B cell (primary cell): ENCODE measurements around the gene TMEM134. TPM values are rescaled to one million over a fixed set of nuclear protein-coding genes. Genes with fewer than 3 reads are reported as not detected.
A peak's percentile ranks its signal among the peaks of the same experiment; 100 is the strongest.

Source experiments
- ATAC-seq: fragments of 200-7000 bp; cut with Tn5 transposase; one replicate; pipeline ENCODE4 v1.10.0; 2021; ENCODE audit warnings: low read depth, mild to moderate bottlenecking, moderate number of reproducible peaks, moderate library complexity
- CTCF ChIA-PET: fragments of 350-600 bp; sonication (Branson Sonifier 250); formaldehyde crosslinking; loops from one replicate; lab custom pipeline; 2021; ENCODE audit warnings: antibody characterized with exemption, inconsistent platforms; lab: Charles Lee
- POLR2A ChIA-PET: fragments of 350-600 bp; sonication (Branson Sonifier 250); formaldehyde crosslinking; loops from one replicate; lab custom pipeline; 2021; ENCODE audit warnings: antibody characterized with exemption; lab: Charles Lee
- DNase-seq: peaks from one replicate; pipeline ENCODE4 v3.0.0; 2013
- H2AFZ ChIP-seq: 2 replicates; pipeline ENCODE4 v1.6.1; 2012; ENCODE audit warnings: mild to moderate bottlenecking, low read depth, low read length; ENCODE audit not compliant: insufficient read depth, poor library complexity, severe bottlenecking
- H3K27ac ChIP-seq, 2 donors: 1 replicate in 1 of 2; 2 replicates in 1 of 2; pipeline ENCODE4 v1.5.1; 2012 to 2013; ENCODE audit warnings: low read length in 2 of 2, mild to moderate bottlenecking in 2 of 2, moderate library complexity in 1 of 2
- H3K27me3 ChIP-seq, 4 experiments: fragments of 200-600 bp in 1 of 4; sonication (generic) in 1 of 4; replicated peaks in 1 of 4; 1 replicate in 2 of 4; 2 replicates in 2 of 4; pipeline versions ENCODE4 v1.6.1 to v1.7.0; 2013 to 2016; ENCODE audit warnings: low read length in 3 of 4, mild to moderate bottlenecking in 2 of 4, mixed read lengths in 1 of 4, moderate library complexity in 1 of 4; ENCODE audit not compliant: insufficient read depth in 4 of 4, control insufficient read depth in 3 of 4; ENCODE audit errors: control extremely low read depth in 1 of 4
- H3K36me3 ChIP-seq, 2 experiments: replicated peaks in 1 of 2; 1 replicate in 1 of 2; 2 replicates in 1 of 2; pipeline versions ENCODE4 v1.6.1 to v1.7.1; 2013; ENCODE audit warnings: low read length in 1 of 2; ENCODE audit not compliant: insufficient read depth in 2 of 2, control insufficient read depth in 1 of 2; ENCODE audit errors: control extremely low read depth in 1 of 2, extremely low read depth in 1 of 2
- H3K4me1 ChIP-seq, 2 donors: fragments of 200-600 bp in 1 of 2; sonication (generic) in 1 of 2; 1 replicate in 1 of 2; 2 replicates in 1 of 2; pipeline versions ENCODE4 v1.5.1 to v1.6.1; 2013 to 2017; ENCODE audit warnings: low read length in 2 of 2; ENCODE audit not compliant: control insufficient read depth in 2 of 2, insufficient read depth in 2 of 2
- H3K4me2 ChIP-seq: replicated peaks from 2 replicates; pipeline ENCODE3; 2012; ENCODE audit warnings: mild to moderate bottlenecking, low read depth, low read length; ENCODE audit not compliant: poor library complexity, severe bottlenecking
- H3K4me3 ChIP-seq, 5 experiments: fragments of 200-600 bp in 1 of 5; sonication (generic) in 1 of 5; 1 replicate in 3 of 5; 2 replicates in 2 of 5; pipeline versions ENCODE4 v1.5.1 to v1.7.0; 2011 to 2016; ENCODE audit warnings: low read length in 4 of 5, mild to moderate bottlenecking in 4 of 5, low read depth in 2 of 5, control low read depth in 1 of 5, moderate library complexity in 1 of 5; ENCODE audit not compliant: insufficient read depth in 1 of 5; ENCODE audit errors: control extremely low read depth in 1 of 5, extremely low read depth in 1 of 5
- H3K79me2 ChIP-seq: fragments of 200-600 bp; sonication (generic); one replicate; pipeline ENCODE4 v1.6.0; 2016; ENCODE audit warnings: low read length; ENCODE audit not compliant: control insufficient read depth, insufficient read depth
- H3K9ac ChIP-seq: fragments of 200-600 bp; sonication (generic); 2 replicates; pipeline ENCODE4 v1.6.1; 2017; ENCODE audit warnings: mild to moderate bottlenecking, low read length, moderate library complexity
- H3K9me3 ChIP-seq, 3 donors: one replicate each; pipeline versions ENCODE4 v1.6.1 to v1.7.1; 2013; ENCODE audit warnings: low read length in 2 of 3; ENCODE audit not compliant: control insufficient read depth in 2 of 3, insufficient read depth in 1 of 3; ENCODE audit errors: control extremely low read depth in 1 of 3
- H4K20me1 ChIP-seq: 2 replicates; pipeline ENCODE4 v1.6.0; 2012; ENCODE audit warnings: mild to moderate bottlenecking, low read length; ENCODE audit not compliant: insufficient read depth, control insufficient read depth, poor library complexity, severe bottlenecking
- H3K27ac Mint-ChIP-seq: one replicate; pipeline ENCODE4 v1.8.0; 2021; ENCODE audit warnings: mixed read lengths
- H3K27me3 Mint-ChIP-seq: one replicate; pipeline ENCODE4 v1.8.0; 2021; ENCODE audit warnings: mixed read lengths
- H3K4me1 Mint-ChIP-seq: one replicate; pipeline ENCODE4 v1.8.0; 2021; ENCODE audit warnings: mixed read lengths
- H3K4me3 Mint-ChIP-seq: one replicate; pipeline ENCODE4 v1.8.0; 2021; ENCODE audit warnings: mixed read lengths
- H3K9me3 Mint-ChIP-seq: one replicate; pipeline ENCODE4 v1.8.0; 2022; ENCODE audit warnings: mixed read lengths; ENCODE audit not compliant: insufficient read depth
- EZH2 ChIP-seq: IDR thresholded peaks from 2 replicates; pipeline ENCODE4 v1.6.1; 2012; ENCODE audit warnings: borderline replicate concordance, low read depth, mild to moderate bottlenecking, moderate library complexity, low read length; ENCODE audit not compliant: insufficient read depth, poor library complexity, severe bottlenecking
- WGBS: methylation state at CpG from one replicate; pipeline ENCODE4 v1.1.5; 2013; ENCODE audit warnings: missing lambda C conversion rate; ENCODE audit not compliant: insufficient coverage; 5-methylcytosine and 5-hydroxymethylcytosine counted together
- intact Hi-C: fragments of 100-400 bp; cut with micrococcal nuclease; formaldehyde crosslinking; loops from one replicate; pipeline ENCODE4 v1.10.0; 2022
- polyA plus RNA-seq: library from polyadenylated mRNA; depleted of rRNA; stranded (reverse); fragments of >200 nt; gene quantifications from 2 replicates; pipeline ENCODE4 v1.2.3, GENCODE V29; 2012
- total RNA-seq, 2 donors: library from RNA; stranded (reverse); fragments of 120-200 nt in 1 of 2; gene quantifications; 1 replicate in 1 of 2; 2 replicates in 1 of 2; pipeline versions ENCODE4 v1.2.3 to v1.2.4, GENCODE V29; 2013 to 2022
- TF ChIP-seq, protein P1 (sequence below): fragments of 200-600 bp; IDR thresholded peaks from one replicate; pipeline ENCODE4 v1.8.0; 2022; ENCODE audit warnings: antibody characterized with exemption, mild to moderate bottlenecking

TMEM134 gene
- total and polyA plus RNA-seq, 2 donors (not counting 1 experiment from before 2014, with no cell fraction given): 167 to 197 TPM

DNA sequence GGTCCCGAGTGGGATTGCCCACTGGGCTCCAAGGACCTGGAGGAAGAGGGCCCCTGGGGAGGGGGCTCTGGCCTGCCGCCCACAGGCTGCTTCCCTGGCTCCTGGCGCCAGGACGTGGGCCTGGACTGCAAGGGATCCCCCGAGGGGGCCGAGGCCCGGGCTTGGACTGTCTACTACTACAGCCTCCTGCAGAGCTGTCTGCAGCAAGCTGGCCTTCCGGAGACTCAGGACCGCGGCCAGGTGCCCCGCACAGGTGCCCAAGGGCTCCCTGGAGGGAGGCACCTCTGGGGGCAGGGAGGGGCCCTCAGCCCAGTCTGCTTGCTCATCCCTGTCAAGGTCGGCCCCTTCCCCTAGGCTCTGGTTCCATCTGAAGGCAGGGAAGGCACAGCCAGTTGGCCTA is 51.6 kb downstream of the TMEM134 start:
- Histone ChIP-seq H3K4me2 (peak overlapping the region; percentile 95), H3K9ac (peak overlapping the region; percentile 61), H3K27ac (peak overlapping the region; percentile 43 to 71), H3K36me3 (no peaks in the 10 kb centered on the region), H3K9me3 (no peaks in the 10 kb centered on the region), H3K79me2 (peaks cover 26% of the 10 kb centered on the region), H3K4me3 (peak overlapping the region in 2 of 5 experiments; percentile 7 to 21), H3K27me3 (no peaks in the 10 kb centered on the region), H2AFZ (peak overlapping the region; percentile 23), H4K20me1 (no peaks in the 10 kb centered on the region), H3K4me1 (peaks cover 72 to 83% of the 10 kb centered on the region in 2 donors)
- ChIA-PET CTCF (interaction anchor here (1.0 to 10.4 kb wide), 8 partner anchors 9 to 61 kb away, joined by 3 to 121 read pairs (median 6); partner anchors contain the start of genes PPP1CA, RPS6KB2, TBC1D10C and TMEM134), POLR2A (interaction anchor here (0.8 to 10.7 kb wide), 11 partner anchors 9 to 117 kb away, joined by 3 to 195 read pairs (median 7); partner anchors contain the start of genes AIP, PPP1CA, PTPRCAP and RPS6KB2)
- no peak for DNase-seq
- Mint-ChIP-seq H3K27ac (peak overlapping the region; percentile 91), H3K9me3 (no peaks in the 10 kb centered on the region), H3K4me3 (peak overlapping the region; percentile 89), H3K4me1 (peaks cover 68% of the 10 kb centered on the region), H3K27me3 (no peaks in the 10 kb centered on the region)
- 86% methylated on average over 11 of the region's 12 CpGs for WGBS
- ATAC-seq: no peak
- intact Hi-C loops: no loop called here
- TF ChIP-seq, protein P1, sequence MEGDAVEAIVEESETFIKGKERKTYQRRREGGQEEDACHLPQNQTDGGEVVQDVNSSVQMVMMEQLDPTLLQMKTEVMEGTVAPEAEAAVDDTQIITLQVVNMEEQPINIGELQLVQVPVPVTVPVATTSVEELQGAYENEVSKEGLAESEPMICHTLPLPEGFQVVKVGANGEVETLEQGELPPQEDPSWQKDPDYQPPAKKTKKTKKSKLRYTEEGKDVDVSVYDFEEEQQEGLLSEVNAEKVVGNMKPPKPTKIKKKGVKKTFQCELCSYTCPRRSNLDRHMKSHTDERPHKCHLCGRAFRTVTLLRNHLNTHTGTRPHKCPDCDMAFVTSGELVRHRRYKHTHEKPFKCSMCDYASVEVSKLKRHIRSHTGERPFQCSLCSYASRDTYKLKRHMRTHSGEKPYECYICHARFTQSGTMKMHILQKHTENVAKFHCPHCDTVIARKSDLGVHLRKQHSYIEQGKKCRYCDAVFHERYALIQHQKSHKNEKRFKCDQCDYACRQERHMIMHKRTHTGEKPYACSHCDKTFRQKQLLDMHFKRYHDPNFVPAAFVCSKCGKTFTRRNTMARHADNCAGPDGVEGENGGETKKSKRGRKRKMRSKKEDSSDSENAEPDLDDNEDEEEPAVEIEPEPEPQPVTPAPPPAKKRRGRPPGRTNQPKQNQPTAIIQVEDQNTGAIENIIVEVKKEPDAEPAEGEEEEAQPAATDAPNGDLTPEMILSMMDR: no peak
- TF ChIP-seq EZH2: no peak
